HG03575 (cell line): ENCODE measurements around the gene TRAK1.

ENCODE experiments used
- ATAC-seq: cut with Tn5 transposase; IDR thresholded peaks from one replicate; pipeline ENCODE4 v1.9.1; 2021; ENCODE audit not compliant: unreplicated experiment, insufficient number of reproducible peaks, low FRiP score; ENCODE audit errors: extremely low read depth

TRAK1 gene

DNA sequence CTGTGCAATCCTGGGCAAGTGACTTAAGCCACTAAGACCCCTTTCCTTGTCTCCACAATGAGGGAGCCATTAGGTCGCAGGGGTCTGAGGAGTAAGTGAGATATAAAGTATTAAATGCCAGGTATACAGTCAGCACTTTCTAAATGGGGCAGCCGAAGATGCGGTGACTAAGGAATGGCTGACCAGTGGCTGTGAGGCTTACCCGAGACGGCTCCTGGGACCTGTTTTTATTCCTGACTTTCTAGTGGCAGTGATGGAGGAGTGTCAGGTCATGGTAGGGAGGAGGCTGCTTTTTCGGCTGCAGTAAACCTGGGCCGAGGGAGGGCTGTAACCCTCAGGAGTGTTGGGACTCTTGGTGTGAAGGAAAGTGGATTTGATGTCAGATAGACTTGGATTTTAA lies 52.3 kb downstream of the TRAK1 start:
- no peak for ATAC-seq

DNA sequence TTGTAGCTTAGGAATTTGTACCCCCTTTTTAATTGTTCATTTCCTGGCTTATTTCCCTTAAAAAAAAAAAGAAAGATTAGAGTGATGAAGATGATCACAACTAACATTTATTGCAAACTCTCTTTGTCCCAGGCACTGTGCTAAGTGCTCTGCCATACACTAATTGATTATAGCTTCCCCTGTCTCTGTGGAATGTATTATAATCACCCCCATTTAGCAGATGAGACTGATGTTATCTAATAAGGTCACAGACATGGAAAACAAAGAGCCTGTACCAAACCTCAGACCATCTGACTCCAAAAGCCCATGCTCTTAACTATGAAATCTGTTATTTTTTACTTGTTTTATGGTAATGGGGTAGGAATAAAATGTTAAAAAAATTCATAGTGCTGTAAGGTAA lies 53.1 kb downstream of the TRAK1 start:
- no peak for ATAC-seq

DNA sequence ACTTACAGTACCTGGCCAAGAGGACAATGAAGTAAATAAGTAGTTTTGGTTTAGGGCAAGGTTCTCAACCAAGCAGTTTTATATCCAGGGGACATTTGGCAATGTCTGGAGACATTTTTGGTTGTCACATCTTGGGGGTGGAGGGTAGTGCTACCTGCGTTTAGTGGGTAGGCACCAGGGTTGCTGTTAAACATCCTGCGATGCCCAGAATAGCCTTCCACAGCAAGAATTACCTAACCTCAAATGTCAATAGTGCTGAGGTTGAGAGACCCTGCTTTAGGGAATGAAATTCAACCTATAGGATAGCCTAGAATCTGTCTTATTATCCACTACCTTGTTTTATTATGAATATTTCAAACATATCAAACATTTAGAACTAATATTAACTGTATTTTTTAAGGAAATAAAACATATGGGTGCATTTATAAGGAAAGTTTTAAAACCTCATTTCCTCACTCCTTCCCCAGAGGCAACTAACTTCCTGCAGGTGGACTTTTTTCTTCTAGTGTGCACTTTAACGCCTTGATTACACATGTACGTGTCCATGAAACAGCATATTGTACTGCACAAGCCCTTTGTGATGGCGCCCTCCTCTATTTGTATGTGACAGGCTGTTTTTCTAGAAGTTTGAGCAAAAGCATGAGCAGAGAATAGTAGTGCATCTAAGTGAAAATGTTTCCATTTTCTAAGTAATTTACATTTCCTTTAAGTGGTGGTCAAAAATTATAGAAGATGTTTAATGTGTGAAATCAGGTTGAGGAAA lies 57.1 kb downstream of the TRAK1 start:
- no peak for ATAC-seq

DNA sequence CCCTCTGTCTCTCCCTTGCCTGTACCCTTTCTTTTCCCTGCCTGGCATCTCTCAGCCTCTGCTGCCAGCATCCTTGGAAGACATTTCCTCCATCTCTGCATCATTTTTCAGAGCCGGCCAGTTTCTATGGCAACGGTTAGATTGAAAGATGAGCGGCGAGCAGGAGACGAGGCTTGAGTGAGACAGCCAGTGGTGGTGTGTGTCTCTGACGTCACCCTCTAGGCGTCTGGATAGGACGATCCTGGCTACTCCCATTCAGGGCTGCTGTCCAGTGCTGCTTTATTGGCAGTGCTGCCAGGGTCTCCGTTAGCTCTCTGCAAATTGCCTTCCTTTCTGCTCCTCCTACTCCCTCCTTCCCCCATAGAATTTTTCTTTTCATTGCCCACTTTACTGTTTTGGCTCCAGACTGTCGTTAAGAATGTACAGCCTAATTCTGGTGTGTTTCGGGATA lies 57.9 kb downstream of the TRAK1 start:
- no peak for ATAC-seq

DNA sequence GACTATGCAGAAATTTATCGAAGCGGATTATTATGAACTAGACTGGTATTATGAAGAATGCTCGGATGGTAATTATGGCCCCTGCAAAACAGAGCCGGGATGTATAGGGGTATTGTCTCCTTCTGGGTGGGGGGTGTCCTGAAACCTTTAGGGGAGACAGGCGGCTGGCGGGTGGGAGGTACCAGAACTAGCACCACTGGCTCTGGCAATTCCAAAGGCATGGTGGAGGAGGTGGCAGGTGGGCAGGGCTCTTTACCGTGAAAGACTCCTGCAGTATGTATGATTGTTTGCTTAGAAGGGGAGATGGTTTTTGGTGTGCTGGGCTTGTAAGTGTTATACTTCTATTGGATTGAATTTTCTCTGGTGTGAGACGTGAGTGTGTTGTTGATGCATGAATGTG lies 58.4 kb downstream of the TRAK1 start:
- no peak for ATAC-seq

DNA sequence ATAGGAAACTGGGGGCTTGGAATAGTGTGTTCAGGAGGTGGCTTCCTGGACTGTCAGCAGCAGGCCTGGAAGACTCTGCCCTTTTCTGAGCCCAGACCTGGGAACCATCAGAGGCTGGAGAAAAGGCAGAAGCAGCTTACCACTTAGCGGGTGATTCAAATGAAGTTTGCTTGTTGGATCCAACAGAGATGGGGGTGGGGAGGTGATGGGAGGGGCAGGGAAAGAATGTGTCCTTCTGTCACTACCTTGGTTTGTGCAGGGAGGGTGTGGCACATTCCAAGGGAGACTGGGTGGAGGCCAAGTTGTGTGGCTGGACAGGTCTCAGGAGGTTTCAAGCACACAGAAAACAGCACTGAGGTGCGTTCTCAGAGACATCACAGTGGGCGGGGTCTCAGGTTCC lies 58.8 kb downstream of the TRAK1 start:
- ATAC-seq = no peak

DNA sequence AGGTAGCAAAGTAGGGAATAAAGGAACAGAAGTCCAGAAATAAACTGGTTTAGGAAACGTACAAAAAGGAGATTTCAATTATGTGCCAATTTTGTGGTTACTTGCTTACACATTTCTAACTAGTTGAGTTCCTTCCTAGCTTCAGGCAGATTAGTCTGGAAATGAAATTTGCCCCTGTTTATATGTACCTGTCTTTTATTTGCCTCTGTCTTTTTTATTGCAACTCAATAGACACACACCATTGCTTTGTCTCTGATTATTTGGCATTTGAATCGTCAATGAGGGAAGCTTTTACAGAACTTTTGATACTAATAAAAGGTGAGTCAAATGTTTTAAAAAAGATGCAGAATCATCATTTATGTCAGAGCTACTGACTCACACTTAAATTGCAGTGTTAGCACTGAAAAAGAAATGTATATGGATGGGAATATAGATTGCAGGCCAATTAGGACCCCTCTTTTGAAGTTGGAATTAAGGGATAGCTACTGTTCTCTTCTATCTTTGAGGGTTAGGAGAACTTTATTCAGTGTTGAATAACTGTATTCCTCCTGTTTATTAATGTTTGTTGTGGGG lies 60.5 kb downstream of the TRAK1 start:
- no peak for ATAC-seq

DNA sequence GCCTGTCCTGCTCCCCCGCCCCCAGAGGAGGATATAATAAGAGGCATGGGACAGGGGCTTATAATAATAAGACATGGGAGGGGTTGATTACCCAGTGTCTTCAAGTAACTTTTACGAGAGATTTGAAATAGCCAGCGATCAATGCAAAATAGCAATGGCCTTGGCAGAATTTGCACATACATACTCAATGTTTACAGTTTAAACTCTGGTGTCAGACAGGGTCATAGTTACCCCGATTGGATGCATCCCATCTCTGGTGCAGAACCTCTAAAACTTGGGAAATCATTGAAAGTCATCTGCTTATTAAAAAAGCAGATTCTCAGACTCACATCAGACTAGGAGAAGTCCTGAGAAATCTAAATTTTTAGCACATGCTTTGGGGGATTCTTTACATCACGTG lies 61.0 kb downstream of the TRAK1 start:
- ATAC-seq = no peak

DNA sequence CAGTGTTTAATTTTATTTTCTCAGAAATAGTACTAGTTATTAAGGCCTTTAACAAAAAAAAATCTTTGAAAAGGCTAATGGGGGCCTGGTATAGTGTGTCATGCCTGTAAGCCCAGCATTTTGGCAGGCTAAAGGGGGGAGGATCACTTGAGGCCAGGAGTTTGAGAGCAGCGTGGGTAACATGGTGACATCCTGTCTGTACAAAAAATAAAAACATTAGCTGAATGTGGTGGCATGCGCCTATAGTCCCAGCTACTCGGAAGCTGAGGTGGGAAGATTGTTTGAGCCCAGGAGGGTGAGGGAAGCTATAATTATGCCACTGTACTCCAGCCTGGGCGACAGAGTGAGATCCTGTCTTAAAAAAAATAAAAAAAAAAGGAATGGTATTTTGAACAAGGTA lies 61.9 kb downstream of the TRAK1 start:
- ATAC-seq = no peak

DNA sequence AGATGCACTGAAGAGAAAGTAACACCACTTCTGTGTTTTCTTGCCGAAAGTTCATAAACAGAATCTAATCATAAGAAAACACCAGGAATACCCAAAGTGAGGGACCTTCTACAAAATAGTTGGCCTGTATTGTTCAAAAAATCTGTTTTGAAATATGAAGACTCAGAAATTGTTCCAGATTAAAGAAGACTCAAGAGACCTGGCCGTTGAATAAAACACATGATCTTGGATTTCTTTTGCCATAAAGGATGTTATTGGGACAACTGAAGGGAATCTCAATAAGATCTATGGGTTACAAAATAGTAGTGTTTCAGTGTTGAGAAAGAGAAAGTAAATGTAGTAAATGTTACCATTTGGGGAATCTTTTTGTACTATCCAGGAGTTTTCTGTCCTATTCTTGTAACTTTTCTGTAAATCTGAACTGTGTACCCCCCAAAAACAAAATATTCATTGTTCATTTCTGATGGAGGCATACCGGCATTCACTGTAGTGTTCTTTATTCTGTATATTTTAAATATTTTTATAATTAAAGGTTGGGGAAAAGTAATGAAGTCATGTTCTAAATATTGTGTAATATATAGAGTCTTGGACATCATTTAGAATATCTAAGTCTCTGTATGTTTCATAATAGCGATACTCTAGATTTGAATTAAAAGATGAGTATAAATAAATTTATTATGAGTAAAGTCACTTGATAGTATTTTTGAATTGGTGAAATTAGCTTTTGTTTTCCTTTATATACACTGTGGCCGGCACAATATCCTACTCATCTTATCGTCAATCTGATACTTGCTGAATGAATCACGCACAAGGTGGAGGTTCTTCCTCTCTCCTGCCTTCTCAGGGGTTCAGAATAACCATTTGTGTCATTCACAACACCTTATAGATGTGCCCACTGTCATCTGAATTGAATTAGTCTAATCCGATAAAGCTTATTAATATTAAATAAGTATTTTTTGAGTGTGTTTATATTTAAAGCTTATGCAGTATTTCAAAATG lies 66.7 kb downstream of the TRAK1 start:
- no peak for ATAC-seq

DNA sequence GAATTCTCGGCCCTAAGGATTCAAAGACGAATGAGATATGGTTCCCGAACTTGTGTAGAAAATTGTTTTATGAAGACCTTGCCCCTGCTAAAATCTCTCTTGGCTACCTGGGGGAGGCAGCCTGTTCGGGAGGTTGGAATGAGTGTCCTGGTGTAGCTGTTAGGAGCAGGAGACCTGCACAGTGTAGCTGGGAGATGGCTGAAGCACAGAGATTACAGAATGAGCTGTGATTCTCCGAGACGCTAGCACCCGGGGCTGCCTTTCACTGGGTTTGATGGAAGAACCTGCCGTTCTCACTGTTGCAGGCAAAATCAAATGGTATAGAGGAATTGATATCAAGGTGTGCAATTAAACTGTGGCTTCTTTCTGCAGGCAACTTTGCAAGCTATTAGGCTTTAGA lies 68.0 kb downstream of the TRAK1 start:
- no peak for ATAC-seq

DNA sequence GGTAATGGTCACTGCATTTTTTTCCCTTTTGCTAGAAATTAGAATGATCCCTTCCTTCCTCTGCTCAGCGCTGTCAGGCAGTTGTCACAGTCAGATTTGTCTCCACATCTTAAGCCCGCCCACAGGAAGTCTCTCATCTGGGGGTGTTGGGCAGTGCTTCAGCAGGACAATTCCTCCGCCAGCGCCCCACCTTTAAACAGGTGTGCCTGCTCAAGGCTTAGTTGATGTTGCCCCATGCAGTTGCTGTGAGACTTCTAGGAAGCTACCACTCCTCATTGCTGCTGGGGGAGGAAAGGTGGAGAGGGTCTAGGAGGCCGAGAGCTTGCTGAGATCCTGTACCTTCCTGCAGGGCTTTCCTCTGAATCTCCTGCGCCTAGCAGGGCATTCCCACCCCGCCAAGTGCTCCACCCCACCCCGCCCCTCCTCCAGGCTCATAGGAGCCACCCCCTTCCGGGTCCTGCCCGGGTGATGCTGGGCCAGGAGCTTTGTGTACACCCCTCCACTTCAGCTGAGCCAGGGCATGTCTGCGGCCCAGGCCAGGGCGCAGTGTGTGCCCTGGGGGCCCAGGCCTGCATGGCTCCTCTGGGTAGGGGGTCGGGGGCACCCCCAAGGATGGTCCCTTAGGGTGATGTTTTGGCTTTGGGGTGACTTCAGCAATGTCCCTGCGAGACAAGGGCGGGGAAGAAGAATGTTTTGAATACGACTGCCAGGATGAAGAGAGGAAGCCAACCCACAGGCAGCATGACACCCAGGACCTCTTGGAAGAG lies 68.7 kb downstream of the TRAK1 start:
- no peak for ATAC-seq

DNA sequence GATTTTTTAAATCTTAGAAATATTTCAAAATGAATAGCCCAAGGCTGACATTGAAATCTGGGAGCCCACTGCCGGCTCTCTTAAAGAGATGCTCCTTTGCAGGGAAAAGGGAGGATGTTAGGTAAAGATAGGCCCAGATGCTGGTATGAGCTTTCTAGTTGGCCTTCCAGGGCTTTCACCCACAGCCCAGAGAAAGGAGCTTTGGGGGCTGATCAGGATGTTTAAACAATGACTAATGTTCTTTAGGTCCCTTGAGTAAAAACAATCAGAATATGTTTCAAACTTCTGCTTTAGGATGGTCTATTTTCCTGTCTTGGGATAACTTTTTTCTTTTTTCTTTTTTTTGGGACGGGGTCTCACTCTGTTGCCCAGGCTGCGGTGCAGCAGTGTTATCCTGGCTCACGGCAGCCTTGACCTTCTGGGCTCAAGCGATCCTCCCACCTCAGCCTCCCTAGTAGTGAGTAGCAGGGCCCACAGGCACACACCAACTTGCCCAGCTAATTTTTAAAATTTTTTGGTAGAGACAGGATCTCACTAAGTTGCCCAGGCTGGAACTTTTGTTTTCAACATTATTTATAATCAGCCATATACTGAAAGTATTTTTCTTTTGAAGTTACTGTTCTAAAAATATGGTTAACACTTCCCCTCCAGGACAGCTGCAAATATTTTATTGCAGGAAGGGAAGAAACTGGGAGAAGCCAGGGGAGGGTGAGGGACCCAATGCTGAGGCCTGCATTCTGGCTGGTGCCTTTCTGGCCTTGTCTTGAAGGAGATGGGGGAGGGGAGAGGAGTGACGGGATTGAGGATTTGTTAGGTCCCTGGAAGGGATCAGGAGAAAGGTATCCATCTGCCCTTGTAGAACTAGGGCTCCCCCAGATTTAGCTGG lies 70.1 kb downstream of the TRAK1 start:
- no peak for ATAC-seq

DNA sequence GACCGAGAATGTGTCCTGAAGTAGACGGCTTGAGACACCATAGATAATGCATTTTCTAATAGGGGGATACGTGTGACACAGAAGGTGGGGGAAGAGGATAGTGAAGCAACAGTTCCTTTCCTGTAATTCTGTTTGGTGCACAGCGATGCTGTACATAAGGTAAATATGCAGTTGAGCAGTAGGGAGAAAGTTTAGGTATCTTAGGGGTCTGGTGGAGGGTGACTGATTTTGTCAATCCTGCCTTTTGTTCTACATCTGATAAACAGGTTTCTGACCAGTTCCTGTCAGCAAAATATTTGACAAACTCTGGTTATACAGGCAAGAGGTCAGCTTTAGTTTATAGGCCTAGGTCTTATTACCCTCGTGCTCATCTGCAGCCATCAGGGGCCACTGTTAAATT lies 71.3 kb downstream of the TRAK1 start:
- ATAC-seq = no peak

DNA sequence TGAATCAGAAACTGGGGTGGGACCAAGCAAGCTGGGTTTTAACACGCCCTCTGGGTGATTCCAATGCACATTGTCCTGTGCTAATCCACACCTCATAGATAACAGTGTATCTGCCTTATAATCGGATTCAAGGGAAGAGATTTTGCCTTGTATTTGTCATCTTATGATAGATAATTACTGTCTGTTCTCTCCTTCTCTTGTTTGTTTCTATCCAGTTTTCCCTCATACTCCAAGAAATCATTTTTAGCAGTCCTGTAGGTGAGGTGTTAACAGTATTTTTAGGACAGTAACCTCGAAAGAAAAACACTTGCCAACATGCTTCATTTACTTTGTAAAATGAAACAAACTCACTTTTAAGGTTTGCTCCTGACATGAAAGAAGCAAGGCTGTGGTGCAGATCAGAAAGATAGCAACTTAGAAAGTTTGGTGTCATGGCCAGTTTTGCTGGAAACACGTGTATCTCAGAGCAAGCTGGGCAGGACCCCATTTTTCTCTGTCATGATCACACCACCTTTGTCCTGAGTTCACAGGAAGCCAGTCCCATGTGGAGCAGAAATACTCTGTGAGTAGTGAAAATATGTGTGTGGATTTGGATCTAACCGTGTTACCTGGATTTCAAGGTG lies 72.6 kb downstream of the TRAK1 start:
- no peak for ATAC-seq

DNA sequence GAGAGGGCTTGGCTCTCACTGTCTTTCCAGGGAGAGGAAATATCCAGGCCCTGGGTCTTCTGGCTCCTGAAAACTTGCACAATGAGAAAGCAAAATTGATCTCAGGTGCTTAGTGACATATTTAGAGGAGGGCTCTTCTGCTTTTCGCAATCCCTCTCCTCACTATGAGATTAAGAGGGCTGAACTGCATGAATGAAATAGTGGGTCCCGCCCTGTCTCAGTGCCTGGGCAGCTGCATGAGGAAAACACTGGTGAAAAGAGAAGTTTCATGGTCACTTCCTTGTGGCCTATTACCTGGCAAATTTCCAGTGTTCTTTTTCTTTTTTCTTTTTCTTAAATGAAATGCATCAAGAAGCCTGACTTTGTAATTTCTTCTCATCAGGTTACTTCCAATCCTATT lies 73.5 kb downstream of the TRAK1 start:
- ATAC-seq = no peak

DNA sequence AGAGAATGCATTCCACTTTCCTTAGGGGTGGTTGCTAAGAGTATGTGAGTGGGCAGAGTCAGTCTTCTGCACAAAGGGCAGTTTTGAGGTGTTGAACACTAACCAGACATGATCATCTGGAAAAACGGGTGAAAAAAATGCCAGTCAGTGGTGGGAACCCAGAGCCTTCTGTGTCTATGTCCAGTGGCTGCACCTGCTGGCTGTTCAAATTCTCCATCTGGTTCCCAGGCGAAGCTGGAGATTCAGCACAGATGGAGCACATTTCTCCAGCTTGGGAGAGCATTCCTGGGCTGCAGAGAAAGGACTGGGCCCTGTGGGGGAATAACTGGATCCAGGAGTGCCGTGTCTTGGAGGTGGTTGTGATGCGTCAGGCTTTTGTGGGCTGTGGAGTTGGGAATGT lies 74.1 kb downstream of the TRAK1 start:
- ATAC-seq = no peak

DNA sequence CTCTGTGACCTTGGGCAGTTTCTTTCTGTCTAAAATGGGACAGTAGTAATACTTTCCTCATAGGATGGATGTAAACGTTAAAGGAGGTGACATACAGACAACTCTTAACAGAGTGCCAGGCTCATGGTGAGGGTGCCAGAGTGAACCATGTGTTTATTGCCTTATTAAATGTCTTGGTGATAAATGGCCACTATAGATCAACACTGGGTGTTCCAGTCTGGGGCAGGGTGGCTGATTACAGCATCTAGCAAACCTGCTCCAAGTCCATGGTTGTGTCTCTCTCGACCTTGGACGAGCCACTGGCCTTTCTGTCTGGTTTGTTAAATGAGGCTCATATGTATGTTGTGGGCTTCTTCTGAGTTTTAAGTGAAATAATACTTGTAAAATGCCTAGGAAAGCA lies 75.1 kb downstream of the TRAK1 start:
- ATAC-seq = no peak
